Stimulated activated effector memory CD8-positive, alpha-beta T cell treated with anti-CD3 and anti-CD28 coated beads, Interleukin-12 subunit alpha, Interleukin-12 subunit beta, amount 100 ng/mL, for 72 hours (primary cell): ENCODE data around the gene DGKA.
A peak's percentile ranks its signal among the peaks of the same experiment; 100 is the strongest.
"Not testable (repeated sequence)": the region's sequence is repeated elsewhere in the genome, so short reads cannot be mapped to it uniquely, and the experiment has no call there.

ENCODE experiments used
- ATAC-seq: fragments of 150-1000 bp; cut with Tn5 transposase; 2 replicates; pipeline ENCODE4 v1.10.0; 2021
- DNase-seq, 2 donors: peaks; one replicate each; pipeline ENCODE4 v3.0.0; 2021 to 2022; ENCODE audit warnings: low spot score in 2 of 2
- H3K27ac Mint-ChIP-seq: one replicate; pipeline ENCODE4 v1.8.0; 2022; ENCODE audit warnings: mild to moderate bottlenecking, mixed read lengths
- H3K36me3 Mint-ChIP-seq: one replicate; pipeline ENCODE4 v1.8.0; 2022; ENCODE audit warnings: mild to moderate bottlenecking, mixed read lengths
- H3K4me1 Mint-ChIP-seq: one replicate; pipeline ENCODE4 v1.8.0; 2022; ENCODE audit warnings: mixed read lengths
- H3K4me3 Mint-ChIP-seq: one replicate; pipeline ENCODE4 v1.8.0; 2022; ENCODE audit warnings: mild to moderate bottlenecking, mixed read lengths
- H3K9me3 Mint-ChIP-seq: one replicate; pipeline ENCODE4 v1.8.0; 2022; ENCODE audit warnings: mixed read lengths

Gene DGKA

GRCh38 chr12:55995366-55995765 is 64.4 kb downstream of the DGKA start:
- H3K27ac Mint-ChIP-seq, result no peak overlapping the region

DNA sequence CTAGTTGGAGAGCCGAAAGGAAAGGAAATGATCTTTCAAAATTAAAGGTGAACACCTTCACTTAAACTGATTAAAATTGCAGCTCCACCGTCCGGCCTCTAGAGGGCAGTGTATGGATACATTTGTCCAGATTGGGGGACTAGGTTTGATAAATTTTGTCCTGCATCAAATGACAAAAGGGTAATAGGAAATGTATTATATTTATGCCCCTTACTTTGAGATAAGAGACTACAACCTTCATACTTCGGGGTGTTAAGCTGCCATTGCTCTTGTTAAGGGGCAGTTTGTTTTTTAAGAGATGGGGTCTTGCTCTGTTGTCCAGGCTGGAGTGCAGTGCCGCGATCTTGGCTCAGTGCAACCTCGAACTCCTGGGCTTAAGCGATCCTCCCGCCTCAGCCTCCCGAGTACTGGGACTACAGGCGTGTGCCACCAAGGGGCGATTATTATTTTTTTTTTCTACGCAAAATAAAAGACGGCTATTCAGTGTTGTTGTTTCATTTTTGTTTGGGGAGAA is 65.3 kb downstream of the DGKA start:
- Mint-ChIP-seq H3K27ac (no peak overlapping the region), H3K9me3 (no peaks in the 10 kb centered on the region), H3K4me1 (peaks cover 15% of the 10 kb centered on the region), H3K36me3 (peaks cover 48% of the 10 kb centered on the region), H3K4me3 (peak overlapping the region; percentile 57)
- DNase-seq (peak; percentile 48 to 68), ATAC-seq (peak; percentile 60)

More at GRCh38 chr12:55995366-55995765, 64.4 kb downstream of the DGKA start:
- H3K4me3 Mint-ChIP-seq, result no peak overlapping the region
- peaks cover 15% of the 10 kb centered on the region for H3K4me1 Mint-ChIP-seq
- H3K9me3 Mint-ChIP-seq, result no peaks in the 10 kb centered on the region
- ATAC-seq (no peak), DNase-seq (no peak)
- H3K36me3 Mint-ChIP-seq, result peaks cover 57% of the 10 kb centered on the region

GRCh38 chr12:55996715-55997534 is 66.0 kb downstream of the DGKA start, which contains the start of gene SUOX:
TSS of gene SUOX (plus strand) at chr12:55997276. CDS start at chr12:56002222, 4,946 bp downstream.
- Mint-ChIP-seq H3K4me3 (peak within 1 kb of the TSS; percentile 57), H3K9me3 (no peaks in the 10 kb centered on the region), H3K36me3 (peaks cover 41% of the 10 kb centered on the region), H3K27ac (no peak within 1 kb of the TSS), H3K4me1 (peaks cover 15% of the 10 kb centered on the region)
- ATAC-seq (peak; percentile 69), DNase-seq (peak in 1 of 2 donors; percentile 54)

DNA sequence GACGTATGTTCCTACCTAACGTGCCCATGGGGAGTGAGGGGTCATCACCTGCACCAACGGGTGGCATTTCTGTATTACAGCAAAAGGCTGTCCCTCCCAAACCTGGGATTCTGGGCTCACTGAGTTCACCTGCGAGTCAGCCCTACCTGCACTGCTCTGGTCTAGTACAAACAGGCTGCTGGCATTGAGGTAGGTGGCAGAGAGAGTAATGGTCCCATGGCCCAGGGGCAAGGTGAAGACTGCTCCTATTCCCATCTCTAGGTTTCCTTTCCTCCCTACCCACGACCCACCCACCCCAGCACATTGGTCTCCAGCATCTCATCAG is 66.5 kb downstream of the DGKA start:
- Mint-ChIP-seq H3K27ac (no peak overlapping the region), H3K9me3 (no peaks in the 10 kb centered on the region), H3K4me3 (peak overlapping the region; percentile 57), H3K36me3 (peaks cover 36% of the 10 kb centered on the region), H3K4me1 (peaks cover 15% of the 10 kb centered on the region)
- no peak for ATAC-seq
- DNase-seq, result no peak

GRCh38 chr12:55999522-55999921 is 68.6 kb downstream of the DGKA start:
- Mint-ChIP-seq H3K36me3 (peaks cover 15% of the 10 kb centered on the region), H3K4me1 (peaks cover 15% of the 10 kb centered on the region), H3K27ac (peak overlapping the region; percentile 45)
- not testable (repeated sequence) for H3K4me3 Mint-ChIP-seq, ATAC-seq, H3K9me3 Mint-ChIP-seq, DNase-seq

- not testable (repeated sequence) for H3K36me3 Mint-ChIP-seq, H3K9me3 Mint-ChIP-seq, DNase-seq, ATAC-seq, H3K27ac Mint-ChIP-seq, H3K4me3 Mint-ChIP-seq
- H3K4me1 Mint-ChIP-seq, result peaks cover 15% of the 10 kb centered on the region
Observed at GRCh38 chr12:55999999-56000540, 69.1 kb downstream of the DGKA start.

- Mint-ChIP-seq H3K36me3 (no peaks in the 10 kb centered on the region), H3K4me3 (no peak overlapping the region), H3K4me1 (peaks cover 7% of the 10 kb centered on the region), H3K27ac (peak overlapping the region; percentile 19), H3K9me3 (no peaks in the 10 kb centered on the region)
- no peak for ATAC-seq
- no peak for DNase-seq
Observed at GRCh38 chr12:56001487-56002100, 70.6 kb downstream of the DGKA start.

DNA sequence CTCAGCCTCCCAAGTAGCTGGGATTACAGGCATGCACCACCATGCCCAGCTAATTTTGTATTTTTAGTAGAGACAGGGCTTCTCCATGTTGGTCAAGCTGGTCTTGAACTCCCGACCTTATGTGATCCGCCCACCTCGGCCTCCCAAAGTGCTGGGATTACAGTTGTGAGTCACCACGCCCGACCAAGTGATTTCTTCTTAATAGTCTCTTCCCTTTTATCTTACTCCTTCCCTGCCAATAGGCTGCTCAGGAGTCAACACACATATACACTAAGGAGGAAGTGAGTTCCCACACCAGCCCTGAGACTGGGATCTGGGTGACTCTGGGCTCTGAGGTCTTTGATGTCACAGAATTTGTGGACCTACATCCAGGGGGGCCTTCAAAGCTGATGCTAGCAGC is 72.4 kb downstream of the DGKA start:
- H3K36me3 Mint-ChIP-seq, H3K4me3 Mint-ChIP-seq, H3K27ac Mint-ChIP-seq, ATAC-seq, H3K9me3 Mint-ChIP-seq, DNase-seq: not testable (repeated sequence)
- peaks cover 12% of the 10 kb centered on the region for H3K4me1 Mint-ChIP-seq
